Measurements from ENCODE around the gene BCL2L12. TPM values are rescaled to one million over a fixed set of nuclear protein-coding genes. Genes with fewer than 3 reads are reported as not detected.

The BCL2L12 gene
- total RNA-seq, 1 experiment from 2014 or later: 93.9 TPM

- intact Hi-C loops (cut with micrococcal nuclease): no loop called here
- TF ChIP-seq ZFX (IDR thresholded peaks at IDR 0.05): no peak
- TF ChIP-seq SIN3A (IDR thresholded peaks at IDR 0.05; ENCODE audit: low read depth): no peak
- no peak for TF ChIP-seq POLR2AphosphoS5 (IDR thresholded peaks at IDR 0.05; ENCODE audit: low read depth, low read length)
- TF ChIP-seq CTCF (IDR thresholded peaks at IDR 0.05 in 2 of 3, conservative IDR thresholded peaks at IDR 0.05 in 1 of 3; ENCODE audit: borderline replicate concordance in 1 of 3, insufficient read depth in 1 of 3, low read depth in 2 of 3, low read length in 2 of 3): no peak
- no peak for TF ChIP-seq EGR1 (IDR thresholded peaks at IDR 0.05; ENCODE audit: low read depth)
- TF ChIP-seq SRF (IDR thresholded peaks at IDR 0.05; ENCODE audit: low read depth): no peak
- TF ChIP-seq CEBPB (IDR thresholded peaks at IDR 0.05; ENCODE audit: low read depth): no peak
- TF ChIP-seq RAD21 (IDR thresholded peaks at IDR 0.05; ENCODE audit: low read depth): no peak
- TF ChIP-seq ZBTB33 (IDR thresholded peaks at IDR 0.05; ENCODE audit: extremely low read depth, insufficient replicate concordance, low read length): no peak
- no peak for TF ChIP-seq CBX3 (IDR thresholded peaks at IDR 0.05; ENCODE audit: low read depth)
- no peak for TF ChIP-seq POLR2A (IDR thresholded peaks at IDR 0.05; ENCODE audit: borderline replicate concordance, extremely low read depth, insufficient read depth, insufficient read length)
- TF ChIP-seq JUND (IDR thresholded peaks at IDR 0.05): no peak
- H3K36me3 ChIP-seq (ENCODE audit: control insufficient read depth in 1 of 2, insufficient read depth in 2 of 2, low read length in 2 of 2): no peaks in the 10 kb centered on the region
- H4K20me1 ChIP-seq (ENCODE audit: insufficient read depth): no peaks in the 10 kb centered on the region
- no peak overlapping the region for H3K4me3 ChIP-seq (replicated peaks in 1 of 2; ENCODE audit: low read depth in 1 of 2, low read length in 2 of 2)
- no peaks in the 10 kb centered on the region for H3K9me2 ChIP-seq (ENCODE audit: insufficient read depth)
- ChIA-PET POLR2A (interaction anchor here (1.2 kb wide), 1 partner anchor 17 kb away, joined by 5 read pairs; no protein-coding TSS in a partner anchor), CTCF (no interaction called here), RAD21 (ENCODE audit: low non-redundant PET in 1 of 2, low total read pairs in 2 of 2, uncharacterized antibody in 2 of 2, unreplicated experiment in 2 of 2) (no interaction called here)
- no peaks in the 10 kb centered on the region for H3K9me3 ChIP-seq (ENCODE audit: control insufficient read depth in 1 of 2, insufficient read depth in 1 of 2, low read depth in 1 of 2, low read length in 2 of 2)
- BruUV-seq (replicated peaks): no TSS peak
- ATAC-seq: peak; percentile 45
- no peak overlapping the region for H3K27ac ChIP-seq (ENCODE audit: low read depth, low read length)
- H2AFZ ChIP-seq (ENCODE audit: low read depth, low read length, poor library complexity, severe bottlenecking): no peak overlapping the region
- no peak for DNase-seq (ENCODE audit: low read depth, low spot score)
- no peak overlapping the region for H3K9ac ChIP-seq (ENCODE audit: low read length)
- H3K27me3 ChIP-seq (ENCODE audit: insufficient read depth, low read length): no peaks in the 10 kb centered on the region
- H3K79me2 ChIP-seq (ENCODE audit: insufficient read depth, low read length): no peaks in the 10 kb centered on the region
- peaks cover 4 to 14% of the 10 kb centered on the region in 2 experiments; a peak in 3 of 4 replicates for H3K4me1 ChIP-seq (ENCODE audit: control insufficient read depth in 1 of 2, insufficient read depth in 2 of 2, low read length in 2 of 2)
- no peak overlapping the region for H3K4me2 ChIP-seq (ENCODE audit: low read length)
Observed at GRCh38 chr19:49700563-49700962, 34.8 kb downstream of the BCL2L12 start.
